ENCODE data around the gene KRTAP19-8. TPM values are rescaled to one million over a fixed set of nuclear protein-coding genes. Genes with fewer than 3 reads are reported as not detected.

KRTAP19-8 gene
- polyA plus RNA-seq, 1 donor (not counting 4 experiments of a cell fraction or from before 2014, with no cell fraction given): not detected

DNA sequence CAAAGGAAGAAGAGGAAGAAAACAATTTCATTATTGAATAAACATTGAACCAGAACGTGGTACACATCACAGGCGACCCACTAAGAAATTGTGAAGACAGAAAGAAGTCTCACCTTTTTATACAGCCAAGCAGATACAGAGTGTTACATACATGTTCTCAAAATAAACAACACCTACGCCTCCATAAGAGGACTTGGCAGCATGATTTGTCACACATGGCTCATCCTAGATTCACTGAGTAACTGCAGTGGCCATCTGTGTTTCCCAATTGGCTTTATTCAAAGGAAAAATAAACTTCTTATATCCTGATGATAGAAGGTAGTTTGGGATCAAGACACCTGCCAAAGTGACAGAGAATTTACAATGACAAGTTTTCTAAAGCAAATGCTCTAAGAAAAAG, 7.6 kb upstream of the KRTAP19-8 start:
- Histone ChIP-seq H4K20me1 (ENCODE audit: control insufficient read depth, extremely low read depth, insufficient read depth, low read length) (no peaks in the 10 kb centered on the region), H3K9me3 (ENCODE audit: control insufficient read depth, low read depth, low read length) (no peaks in the 10 kb centered on the region), H3K4me2 (ENCODE audit: control insufficient read depth, extremely low read depth, insufficient read depth, low read depth, low read length) (no peak overlapping the region), H3K27ac (ENCODE audit: control insufficient read depth, insufficient read depth, low read length) (no peak overlapping the region), H3K79me2 (ENCODE audit: control insufficient read depth, insufficient read depth, low read length) (no peaks in the 10 kb centered on the region), H3K4me1 (ENCODE audit: control insufficient read depth, extremely low read depth, insufficient read depth, low read length) (no peaks in the 10 kb centered on the region), H3K9me1 (ENCODE audit: control insufficient read depth, extremely low read depth, insufficient read depth, low read length) (no peaks in the 10 kb centered on the region), H3K27me3 (ENCODE audit: control insufficient read depth, extremely low read depth, insufficient read depth, low read length) (no peaks in the 10 kb centered on the region), H3K9ac (ENCODE audit: control insufficient read depth, extremely low read depth, insufficient read depth, low read length) (no peak overlapping the region), H3K4me3 (ENCODE audit: control insufficient read depth in 2 of 3, extremely low read depth in 1 of 3, insufficient read depth in 2 of 3, low read depth in 1 of 3, low read length in 3 of 3) (no peak overlapping the region), H2AFZ (ENCODE audit: control insufficient read depth, low read length) (no peak overlapping the region), H3K36me3 (ENCODE audit: control insufficient read depth in 2 of 2, extremely low read depth in 1 of 2, insufficient read depth in 2 of 2, low read length in 2 of 2) (no peaks in the 10 kb centered on the region)
- TF ChIP-seq, protein P1, sequence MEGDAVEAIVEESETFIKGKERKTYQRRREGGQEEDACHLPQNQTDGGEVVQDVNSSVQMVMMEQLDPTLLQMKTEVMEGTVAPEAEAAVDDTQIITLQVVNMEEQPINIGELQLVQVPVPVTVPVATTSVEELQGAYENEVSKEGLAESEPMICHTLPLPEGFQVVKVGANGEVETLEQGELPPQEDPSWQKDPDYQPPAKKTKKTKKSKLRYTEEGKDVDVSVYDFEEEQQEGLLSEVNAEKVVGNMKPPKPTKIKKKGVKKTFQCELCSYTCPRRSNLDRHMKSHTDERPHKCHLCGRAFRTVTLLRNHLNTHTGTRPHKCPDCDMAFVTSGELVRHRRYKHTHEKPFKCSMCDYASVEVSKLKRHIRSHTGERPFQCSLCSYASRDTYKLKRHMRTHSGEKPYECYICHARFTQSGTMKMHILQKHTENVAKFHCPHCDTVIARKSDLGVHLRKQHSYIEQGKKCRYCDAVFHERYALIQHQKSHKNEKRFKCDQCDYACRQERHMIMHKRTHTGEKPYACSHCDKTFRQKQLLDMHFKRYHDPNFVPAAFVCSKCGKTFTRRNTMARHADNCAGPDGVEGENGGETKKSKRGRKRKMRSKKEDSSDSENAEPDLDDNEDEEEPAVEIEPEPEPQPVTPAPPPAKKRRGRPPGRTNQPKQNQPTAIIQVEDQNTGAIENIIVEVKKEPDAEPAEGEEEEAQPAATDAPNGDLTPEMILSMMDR (optimal IDR thresholded peaks at IDR 0.05 in 1 of 3, IDR thresholded peaks at IDR 0.05 in 1 of 3, conservative IDR thresholded peaks at IDR 0.05 in 1 of 3; ENCODE audit: extremely low read depth in 1 of 3, insufficient read depth in 2 of 3, low read length in 3 of 3): no peak
- TF ChIP-seq EZH2 (IDR thresholded peaks at IDR 0.05; ENCODE audit: low read length): no peak
- FAIRE-seq (no peak), DNase-seq (ENCODE audit: low read depth, low spot score) (no peak)
- dilution Hi-C loops (cut with MboI; ENCODE audit: extremely low pct_ligation_motif_present, low sequenced_read_pairs): no loop called here

DNA sequence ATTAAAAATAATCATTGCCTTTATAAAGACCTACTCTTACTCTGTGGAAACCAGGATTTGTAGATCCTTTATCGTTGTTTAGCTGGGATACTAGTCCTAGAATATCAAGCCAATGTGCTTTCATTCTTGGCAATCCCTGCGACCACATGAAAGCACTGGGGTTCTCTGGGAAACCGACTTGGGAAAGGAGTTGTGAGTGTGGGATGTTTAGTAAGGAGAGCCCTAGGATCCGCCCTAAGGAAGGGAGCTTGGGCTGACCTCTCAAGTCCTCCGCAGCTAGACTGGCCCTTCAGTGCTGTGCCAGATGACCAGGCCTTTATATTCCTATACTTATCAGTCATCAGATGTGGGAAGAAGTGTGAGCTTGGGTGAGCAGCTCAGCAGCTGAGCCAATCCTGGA, 5.2 kb upstream of the KRTAP19-8 start:
- H3K9me1 ChIP-seq (ENCODE audit: control insufficient read depth, extremely low read depth, insufficient read depth, low read length): no peaks in the 10 kb centered on the region
- no peaks in the 10 kb centered on the region for H3K79me2 ChIP-seq (ENCODE audit: control insufficient read depth, insufficient read depth, low read length)
- H3K27me3 ChIP-seq (ENCODE audit: control insufficient read depth, extremely low read depth, insufficient read depth, low read length): no peaks in the 10 kb centered on the region
- no peak overlapping the region for H3K27ac ChIP-seq (ENCODE audit: control insufficient read depth, insufficient read depth, low read length)
- H3K4me3 ChIP-seq (ENCODE audit: control insufficient read depth in 2 of 3, extremely low read depth in 1 of 3, insufficient read depth in 2 of 3, low read depth in 1 of 3, low read length in 3 of 3): no peak overlapping the region
- dilution Hi-C loops (cut with MboI; ENCODE audit: extremely low pct_ligation_motif_present, low sequenced_read_pairs): no loop called here
- no peaks in the 10 kb centered on the region for H4K20me1 ChIP-seq (ENCODE audit: control insufficient read depth, extremely low read depth, insufficient read depth, low read length)
- no peak for FAIRE-seq
- no peak for TF ChIP-seq EZH2 (IDR thresholded peaks at IDR 0.05; ENCODE audit: low read length)
- TF ChIP-seq, protein P1 (optimal IDR thresholded peaks at IDR 0.05 in 1 of 3, IDR thresholded peaks at IDR 0.05 in 1 of 3, conservative IDR thresholded peaks at IDR 0.05 in 1 of 3; ENCODE audit: extremely low read depth in 1 of 3, insufficient read depth in 2 of 3, low read length in 3 of 3): no peak
- no peak for DNase-seq (ENCODE audit: low read depth, low spot score)
- no peak overlapping the region for H2AFZ ChIP-seq (ENCODE audit: control insufficient read depth, low read length)
- no peak overlapping the region for H3K9ac ChIP-seq (ENCODE audit: control insufficient read depth, extremely low read depth, insufficient read depth, low read length)
- H3K4me1 ChIP-seq (ENCODE audit: control insufficient read depth, extremely low read depth, insufficient read depth, low read length): no peaks in the 10 kb centered on the region
- H3K9me3 ChIP-seq (ENCODE audit: control insufficient read depth, low read depth, low read length): no peaks in the 10 kb centered on the region
- H3K4me2 ChIP-seq (ENCODE audit: control insufficient read depth, extremely low read depth, insufficient read depth, low read depth, low read length): no peak overlapping the region
- no peaks in the 10 kb centered on the region for H3K36me3 ChIP-seq (ENCODE audit: control insufficient read depth in 2 of 2, extremely low read depth in 1 of 2, insufficient read depth in 2 of 2, low read length in 2 of 2)
